ENCODE results near the gene BRSK2.
A peak's percentile ranks its signal among the peaks of the same experiment; 100 is the strongest.

The BRSK2 gene

DNA sequence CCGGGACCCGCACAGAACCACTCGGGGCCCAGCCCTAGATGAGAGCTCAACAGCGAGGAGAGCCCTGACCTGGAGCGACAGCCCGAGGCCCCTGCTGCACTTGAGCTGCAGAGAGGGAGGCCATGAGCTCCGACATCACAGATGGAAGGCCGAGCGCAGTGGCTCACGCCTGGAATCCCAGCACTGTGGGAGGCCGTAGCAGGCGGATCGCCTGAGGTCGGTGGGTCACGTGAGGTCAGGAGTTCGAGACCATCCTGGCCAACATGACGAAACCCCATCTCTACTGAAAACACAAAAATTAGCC lies 13.8 kb upstream of the BRSK2 start:
- DNase-seq (ENCODE audit: low spot score), result no peak

DNA sequence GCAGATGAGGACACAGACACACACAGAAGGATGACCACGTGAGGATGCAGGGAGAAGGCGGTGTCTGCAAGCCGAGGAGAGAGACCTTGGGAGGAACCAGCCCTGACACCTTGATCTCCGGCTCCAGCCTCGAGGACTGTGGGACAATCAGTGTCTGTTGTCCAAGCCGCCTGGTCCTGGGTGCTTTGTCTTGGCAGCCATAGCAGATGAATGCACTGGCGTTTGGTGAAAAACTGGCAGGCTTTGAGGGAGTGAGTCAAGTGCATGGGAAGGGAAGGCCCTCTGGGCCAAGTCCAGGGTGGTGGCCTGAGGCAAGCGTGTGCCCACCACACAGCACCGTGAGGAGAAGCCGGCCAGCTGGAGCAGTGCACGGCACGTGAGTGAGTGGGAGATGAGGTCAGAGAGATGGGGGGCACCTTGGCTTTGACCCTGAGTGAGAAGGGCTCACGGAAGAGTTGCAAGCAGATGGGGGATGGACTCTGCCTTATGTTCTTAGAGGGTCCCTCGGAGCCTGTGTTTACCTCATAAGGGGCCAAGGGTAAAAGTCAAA lies 12.4 kb upstream of the BRSK2 start:
- no peak for DNase-seq (ENCODE audit: low spot score)

DNA sequence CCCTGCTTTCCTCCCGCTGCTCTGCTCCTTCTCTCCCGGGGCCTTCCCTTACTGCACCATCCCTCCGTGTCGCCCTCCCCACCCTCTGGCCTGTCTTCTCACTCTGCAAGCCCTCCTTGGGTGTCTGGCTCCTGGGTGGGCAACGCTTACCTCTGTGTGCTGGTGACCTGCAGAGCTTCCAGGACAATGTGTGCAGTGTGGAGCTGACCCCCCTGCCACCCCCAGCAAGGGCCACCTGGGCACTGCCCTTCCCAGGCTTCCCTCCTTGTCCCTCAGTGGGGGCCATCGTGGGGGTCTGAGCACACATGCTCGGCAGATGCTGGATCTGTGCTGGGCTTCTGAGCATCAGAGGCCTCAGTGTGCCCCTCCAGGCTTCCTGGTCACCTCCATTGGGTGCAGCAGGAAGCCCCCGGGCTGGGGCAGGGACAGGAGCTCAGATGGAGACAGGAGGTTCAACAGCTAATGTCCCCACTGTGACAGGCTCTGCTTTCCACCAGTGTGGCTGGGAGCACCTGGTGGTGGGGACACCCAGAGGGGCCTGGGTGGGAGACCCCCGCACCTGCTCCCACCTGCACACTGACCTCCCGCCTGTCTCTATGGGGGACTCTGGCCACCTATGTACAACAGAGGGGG lies 7.8 kb upstream of the BRSK2 start:
- no peak for DNase-seq (ENCODE audit: low spot score)

DNA sequence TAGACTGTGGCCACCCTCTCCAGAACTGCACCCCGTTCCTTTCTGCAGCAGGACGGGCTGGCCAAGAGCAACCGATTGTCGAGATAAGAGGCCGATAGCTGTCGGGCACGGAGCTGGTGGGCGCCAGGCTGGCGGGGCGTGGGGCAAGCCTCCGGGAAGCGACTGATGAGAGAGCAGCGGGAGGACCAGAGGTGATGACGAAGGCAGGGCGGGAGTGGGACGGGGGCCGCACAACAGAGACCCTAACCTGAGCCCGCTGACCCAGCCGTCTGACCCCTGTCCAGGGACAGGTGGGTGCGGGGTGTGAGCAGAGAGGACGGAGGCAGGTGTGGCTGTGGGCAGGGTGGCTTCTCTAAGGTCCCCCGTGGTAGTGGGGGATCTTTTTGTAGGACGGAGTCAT lies 7.3 kb upstream of the BRSK2 start:
- no peak for DNase-seq (ENCODE audit: low spot score)

DNA sequence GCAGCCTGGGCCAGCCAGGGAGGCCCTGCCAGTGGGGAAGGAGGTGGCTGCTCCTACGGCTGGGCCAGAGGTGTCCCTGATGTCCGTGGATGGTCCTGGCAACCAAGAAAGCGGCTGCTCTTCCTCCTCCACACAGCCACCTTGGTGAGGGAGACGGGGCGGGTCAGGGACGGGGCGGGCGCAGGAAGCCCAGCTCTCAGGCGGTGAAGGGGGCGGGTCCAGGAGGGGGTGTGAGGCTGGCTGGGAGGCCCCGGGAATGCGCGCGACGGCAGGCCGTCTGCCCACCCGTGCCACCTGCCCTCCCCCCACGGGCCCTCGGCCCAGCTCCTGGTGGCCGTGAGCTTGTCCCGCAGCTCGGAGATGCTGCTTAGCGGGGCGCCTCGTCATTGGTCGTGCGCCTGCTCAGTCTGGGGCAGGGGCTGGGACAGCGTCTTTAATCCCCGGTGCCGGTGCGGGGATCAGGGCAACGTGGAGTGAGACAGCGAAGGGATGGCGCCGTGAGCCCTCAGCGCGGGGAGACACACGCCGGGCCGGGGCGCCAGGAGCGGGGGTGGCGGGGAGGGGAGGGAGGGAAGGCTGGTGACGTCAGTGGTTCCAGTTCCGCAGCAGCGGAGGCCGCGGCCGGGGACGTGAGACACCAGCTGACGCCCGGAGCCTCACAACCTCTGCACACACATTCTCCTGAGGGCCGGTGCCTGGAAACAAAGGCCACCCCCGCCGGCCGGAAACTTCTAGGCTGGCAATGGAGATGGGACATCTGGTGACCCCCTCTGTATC lies 6.7 kb upstream of the BRSK2 start:
- DNase-seq (ENCODE audit: low spot score), result peak; percentile 56

DNA sequence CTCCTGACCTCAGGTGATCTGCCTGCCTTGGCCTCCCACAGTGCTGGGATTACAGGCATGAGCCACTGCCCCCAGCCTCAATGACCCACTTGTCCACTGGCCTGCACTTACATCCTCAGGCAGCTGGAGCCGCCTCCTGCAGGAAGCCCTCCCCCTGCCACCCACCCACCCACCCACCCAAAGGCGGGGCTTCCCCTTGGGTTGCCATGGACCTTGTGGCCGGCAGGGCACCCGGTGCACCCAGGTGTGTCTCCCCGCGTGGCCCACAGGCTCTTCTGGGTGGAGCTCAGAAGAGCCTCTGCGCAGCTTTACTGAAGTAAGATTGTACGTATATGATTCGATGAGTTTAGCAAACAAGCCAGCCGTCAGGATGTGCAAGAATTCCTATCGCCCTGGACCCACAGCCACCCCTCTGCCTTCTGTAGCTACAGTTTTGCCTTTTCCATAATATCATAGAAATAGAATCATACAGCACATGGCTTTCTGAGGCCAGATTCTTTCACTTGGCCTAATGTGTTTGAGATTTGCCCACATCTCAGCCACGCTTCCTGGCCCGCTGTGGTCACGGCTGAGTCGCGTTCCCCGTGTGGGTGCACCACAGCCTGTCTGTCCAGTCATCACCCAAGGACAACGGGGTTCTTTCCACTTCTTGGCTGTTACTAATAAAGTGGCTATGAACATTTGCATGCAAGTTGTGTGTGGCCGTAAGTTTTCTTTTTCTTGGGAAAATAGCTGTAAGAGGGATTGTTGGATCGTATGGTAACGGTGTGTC lies 5.3 kb upstream of the BRSK2 start:
- no peak for DNase-seq (ENCODE audit: low spot score)

DNA sequence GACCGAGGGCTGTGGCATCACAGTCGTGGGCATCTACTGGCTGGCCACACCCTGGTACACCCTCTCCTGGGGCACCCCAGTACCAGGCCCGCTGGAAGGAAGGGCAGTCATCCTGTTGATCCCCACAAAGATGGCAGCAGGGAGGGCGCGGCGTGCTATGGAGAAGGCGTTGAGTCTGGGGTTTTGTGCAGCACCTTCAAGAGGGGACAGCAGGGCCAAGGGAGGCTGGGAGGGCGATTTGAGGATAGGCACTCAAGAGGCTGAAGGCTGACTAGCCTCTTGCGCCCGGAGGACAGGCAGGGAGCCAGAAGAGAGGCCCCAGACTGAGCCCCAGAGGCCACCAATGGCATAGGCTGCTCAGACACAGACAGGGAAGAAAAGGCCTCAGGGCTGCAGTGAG lies 2.2 kb upstream of the BRSK2 start:
- DNase-seq (ENCODE audit: low spot score), result no peak

DNA sequence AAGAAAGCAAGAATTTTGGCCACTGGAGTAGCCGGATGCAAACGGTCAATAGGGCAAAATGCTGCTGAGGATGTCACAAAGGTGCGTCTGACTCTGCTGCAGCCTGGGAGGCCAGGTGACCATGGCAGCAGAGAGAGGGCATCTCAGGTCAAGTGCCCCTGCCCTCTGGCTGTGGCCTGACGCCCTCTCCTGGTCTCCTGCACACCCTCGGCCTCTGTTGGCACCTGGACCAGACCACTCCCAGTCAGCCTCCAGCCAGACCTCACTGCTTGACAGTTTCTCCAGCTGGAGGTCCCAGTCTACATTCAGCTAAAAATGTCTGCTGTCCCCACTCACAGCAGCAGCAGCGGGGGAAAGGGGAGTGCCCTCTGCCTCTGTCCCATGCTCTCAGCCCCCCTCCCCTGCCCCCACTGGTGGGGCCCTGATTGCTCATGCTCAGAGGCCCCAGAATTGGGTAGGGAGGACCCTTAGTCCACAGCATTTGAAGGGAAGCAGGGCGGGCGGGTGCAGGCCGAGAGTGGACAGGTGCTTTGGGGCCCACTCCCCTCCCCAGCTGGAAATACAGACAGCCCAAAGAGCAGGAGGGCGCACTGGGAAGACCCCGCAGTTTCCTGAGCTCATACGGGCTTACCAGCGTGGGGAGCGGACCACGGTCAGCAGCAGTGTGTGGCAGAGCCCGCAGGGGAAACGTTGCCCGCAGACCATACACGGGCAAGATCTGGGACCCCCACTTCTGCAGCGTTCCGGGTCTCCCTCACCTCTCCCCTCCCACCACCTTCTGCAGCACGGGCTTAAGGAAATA lies 1.6 kb upstream of the BRSK2 start:
- DNase-seq (ENCODE audit: low spot score), result no peak

DNA sequence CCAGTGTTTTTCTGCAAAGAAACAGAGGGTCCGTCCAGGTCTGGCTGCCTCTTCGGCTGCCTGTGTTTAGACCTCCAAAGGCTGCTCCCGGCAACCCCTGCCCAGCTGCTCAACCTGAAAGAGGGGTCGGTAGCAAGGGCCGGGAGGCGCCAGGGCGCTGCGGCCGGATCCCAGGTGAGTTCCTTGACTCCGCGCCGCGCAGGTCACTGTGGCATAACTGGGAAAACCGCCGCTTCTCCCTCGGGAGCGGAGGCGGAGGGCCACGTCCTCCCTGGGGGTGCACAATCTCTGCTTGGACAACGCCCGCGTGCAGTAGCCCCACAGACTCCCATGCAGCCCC lies 1.0 kb upstream of the BRSK2 start:
- DNase-seq (ENCODE audit: low spot score), result no peak

DNA sequence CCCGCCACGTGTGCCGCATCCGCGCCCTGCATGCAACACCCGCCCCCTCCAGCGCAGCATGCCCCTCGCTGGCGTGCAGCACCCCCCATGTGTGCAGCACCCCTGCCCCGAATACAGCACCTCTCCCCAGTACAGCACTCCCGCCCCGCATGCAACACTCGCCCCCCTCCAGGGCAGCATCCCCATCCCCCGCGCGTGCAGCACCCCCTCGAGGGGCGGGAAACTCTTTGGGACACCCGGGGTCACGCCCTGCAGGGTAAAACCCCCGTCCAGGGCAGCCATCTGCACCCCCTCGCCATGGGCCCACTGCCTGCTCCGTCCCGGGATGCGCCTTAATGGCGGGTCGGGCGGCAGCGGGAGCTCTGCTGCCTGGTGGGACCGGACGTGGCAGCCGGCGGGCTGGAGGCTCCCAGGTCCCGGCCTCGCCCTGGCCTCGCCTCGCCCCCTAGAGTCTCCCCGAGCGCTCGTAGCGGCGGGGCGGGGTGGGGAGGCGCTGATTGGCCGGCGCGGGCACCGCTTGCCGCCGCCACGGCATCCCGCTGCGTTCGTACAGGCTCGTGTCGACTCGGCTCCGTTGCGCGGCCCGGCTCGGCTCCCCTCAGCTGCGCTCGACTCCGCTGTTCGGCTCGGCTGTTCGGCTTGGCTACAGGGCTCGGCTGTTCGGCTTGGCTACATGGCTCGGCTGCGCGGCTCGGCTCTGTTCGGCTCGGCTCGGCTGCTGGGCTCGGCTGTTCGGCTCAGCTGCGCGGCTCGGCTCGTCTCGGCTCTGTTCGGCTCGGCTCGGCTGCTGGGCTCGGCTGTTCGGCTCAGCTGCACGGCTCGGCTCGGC lies 417 bp upstream of the BRSK2 start:
- DNase-seq (ENCODE audit: low spot score), result peak; percentile 97

DNA sequence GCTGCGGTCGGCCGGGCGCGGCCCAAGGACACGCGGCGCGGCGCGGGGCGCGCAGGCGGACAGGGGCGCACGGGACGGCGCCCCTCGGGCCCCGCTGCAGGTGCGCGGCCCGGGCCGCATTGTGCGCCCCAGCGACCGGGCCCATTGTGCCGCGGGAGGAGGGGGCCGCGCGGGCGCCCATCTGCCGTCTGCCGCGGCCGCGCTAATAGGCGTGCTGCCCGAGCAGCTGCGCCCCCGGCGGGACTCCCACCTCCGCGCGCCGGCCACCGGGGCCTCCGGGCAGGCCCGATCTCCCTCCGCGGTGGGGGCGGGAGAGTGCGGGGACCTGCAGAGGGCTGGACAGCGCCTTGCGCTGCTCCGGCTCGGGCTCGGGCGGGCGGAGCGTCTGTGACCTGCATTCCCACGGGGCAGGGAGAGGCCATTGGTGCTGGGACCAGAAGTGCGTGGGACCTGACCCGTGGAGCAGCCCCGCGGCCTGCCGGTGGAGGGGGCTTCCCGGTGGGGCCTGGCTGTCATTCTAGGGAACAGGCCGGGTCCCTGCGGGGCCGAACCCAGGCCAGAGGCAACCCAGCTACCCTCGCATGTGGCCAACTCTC lies 933 bp downstream of the BRSK2 start:
- DNase-seq (ENCODE audit: low spot score), result no peak

DNA sequence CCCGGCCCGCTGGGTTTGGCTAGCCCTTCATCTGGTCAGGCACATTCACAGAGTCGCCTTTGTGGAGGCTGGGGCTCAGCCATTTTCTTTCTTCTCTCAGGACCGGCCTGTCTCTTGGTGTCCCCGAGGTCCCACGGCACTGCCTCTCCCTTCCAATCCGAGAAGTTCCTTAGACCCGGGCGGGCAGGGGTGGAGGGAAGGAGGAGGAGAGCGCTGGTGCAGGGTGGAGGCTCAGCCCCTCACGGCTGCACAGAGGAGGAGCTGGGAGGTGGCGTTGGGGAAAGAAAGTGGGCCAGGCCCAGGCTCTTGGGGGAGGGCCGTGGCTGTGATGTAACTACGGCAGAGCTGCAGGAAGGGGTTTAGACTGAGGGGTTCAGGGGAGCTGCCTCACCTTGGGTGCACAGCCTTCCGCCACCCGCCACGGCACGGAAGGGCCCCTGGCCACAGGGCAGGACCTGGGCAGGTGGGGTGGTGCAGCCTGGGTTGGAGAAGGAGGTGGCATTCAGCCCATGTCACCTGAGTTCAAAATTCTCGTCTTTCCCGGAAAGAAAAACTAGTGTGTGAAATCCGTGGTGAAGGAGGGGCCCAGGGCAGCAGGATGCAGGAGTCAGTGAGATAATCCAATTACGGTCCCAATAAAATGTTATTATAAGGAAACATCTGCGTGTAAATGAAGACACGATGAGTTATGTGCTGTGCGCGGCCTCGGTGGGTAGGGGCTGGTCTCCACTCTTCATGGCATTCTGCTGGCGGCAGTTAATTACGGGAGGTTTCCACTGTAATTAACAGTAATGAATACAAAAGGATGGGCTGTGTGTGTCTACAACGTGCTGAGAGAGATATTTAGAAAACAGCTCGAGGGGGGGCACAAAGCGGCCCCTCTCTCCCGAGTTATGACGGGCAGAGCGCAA lies 1.7 kb downstream of the BRSK2 start:
- DNase-seq (ENCODE audit: low spot score), result no peak

DNA sequence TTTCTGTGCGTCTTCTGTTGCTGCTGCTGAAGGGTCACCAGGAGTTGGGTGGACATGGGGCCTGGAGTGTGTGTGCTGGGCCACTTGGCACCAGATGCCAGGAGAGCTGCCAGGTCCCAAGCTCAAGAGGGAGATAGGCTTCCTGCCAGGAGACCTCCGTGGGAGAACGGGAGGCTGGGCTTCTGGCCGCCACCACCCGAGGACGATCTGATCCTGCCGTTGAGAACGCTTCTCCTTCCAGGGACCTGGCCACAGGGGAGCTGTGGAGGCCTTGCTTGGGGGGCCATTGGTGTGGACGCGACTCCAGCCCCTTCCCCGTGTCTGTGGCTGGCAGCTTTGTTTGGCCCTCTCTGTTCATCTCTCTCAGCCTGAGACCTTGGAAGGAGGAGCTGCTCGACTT lies 2.4 kb downstream of the BRSK2 start:
- DNase-seq (ENCODE audit: low spot score), result no peak

DNA sequence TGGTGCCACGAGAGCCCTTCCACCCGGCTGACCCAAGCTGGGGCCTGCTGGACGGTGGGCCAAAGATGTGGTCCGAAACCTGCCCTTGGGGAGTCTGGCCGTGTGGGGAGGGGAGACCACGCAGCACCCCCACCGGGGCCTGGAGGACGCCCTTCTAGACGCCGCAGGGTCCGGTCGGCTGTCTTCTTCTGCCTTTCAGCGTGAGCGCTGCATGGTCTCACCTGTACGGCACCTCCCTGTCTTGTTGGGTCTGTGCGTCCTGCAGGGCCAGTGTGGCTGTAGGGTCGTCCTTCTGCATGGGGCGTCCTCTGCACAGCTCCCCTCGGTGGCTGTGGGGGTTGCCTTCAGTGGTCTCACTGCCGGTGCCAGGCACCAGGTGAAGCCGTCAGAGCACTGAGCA lies 2.8 kb downstream of the BRSK2 start:
- no peak for DNase-seq (ENCODE audit: low spot score)

DNA sequence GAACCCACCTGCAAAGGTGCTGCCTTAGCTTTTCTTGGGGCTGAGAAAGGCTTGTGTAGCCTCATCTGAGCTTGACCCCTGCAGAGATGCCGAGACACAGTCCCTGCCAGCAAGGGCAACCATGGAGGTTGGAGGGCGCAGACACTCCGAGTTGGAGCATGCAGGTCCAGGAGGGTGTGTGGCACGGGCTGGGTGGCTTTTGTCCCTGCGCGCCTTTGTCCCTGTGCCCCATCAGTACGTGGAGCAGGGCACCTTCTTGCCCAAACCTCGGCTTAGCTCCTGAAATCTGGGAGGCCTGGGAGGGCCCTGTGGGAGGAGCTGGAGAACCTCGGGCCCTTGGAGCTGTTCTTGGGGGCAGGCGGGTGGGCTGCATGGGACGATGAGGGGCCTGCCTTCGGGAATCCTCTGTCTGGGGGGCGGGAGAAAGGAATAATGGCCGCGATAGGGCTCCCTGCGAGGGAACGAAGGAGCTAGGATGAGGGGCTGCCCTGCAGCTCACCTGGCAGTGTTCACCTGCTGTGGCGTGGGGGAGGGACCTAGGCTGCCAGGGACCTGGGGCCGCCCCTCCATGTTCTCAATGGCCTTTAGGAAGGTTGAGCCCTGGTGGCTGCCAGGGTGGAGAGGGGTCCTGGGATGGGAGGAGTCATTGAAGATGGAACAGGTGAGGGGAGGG lies 3.4 kb downstream of the BRSK2 start:
- DNase-seq (ENCODE audit: low spot score), result no peak

DNA sequence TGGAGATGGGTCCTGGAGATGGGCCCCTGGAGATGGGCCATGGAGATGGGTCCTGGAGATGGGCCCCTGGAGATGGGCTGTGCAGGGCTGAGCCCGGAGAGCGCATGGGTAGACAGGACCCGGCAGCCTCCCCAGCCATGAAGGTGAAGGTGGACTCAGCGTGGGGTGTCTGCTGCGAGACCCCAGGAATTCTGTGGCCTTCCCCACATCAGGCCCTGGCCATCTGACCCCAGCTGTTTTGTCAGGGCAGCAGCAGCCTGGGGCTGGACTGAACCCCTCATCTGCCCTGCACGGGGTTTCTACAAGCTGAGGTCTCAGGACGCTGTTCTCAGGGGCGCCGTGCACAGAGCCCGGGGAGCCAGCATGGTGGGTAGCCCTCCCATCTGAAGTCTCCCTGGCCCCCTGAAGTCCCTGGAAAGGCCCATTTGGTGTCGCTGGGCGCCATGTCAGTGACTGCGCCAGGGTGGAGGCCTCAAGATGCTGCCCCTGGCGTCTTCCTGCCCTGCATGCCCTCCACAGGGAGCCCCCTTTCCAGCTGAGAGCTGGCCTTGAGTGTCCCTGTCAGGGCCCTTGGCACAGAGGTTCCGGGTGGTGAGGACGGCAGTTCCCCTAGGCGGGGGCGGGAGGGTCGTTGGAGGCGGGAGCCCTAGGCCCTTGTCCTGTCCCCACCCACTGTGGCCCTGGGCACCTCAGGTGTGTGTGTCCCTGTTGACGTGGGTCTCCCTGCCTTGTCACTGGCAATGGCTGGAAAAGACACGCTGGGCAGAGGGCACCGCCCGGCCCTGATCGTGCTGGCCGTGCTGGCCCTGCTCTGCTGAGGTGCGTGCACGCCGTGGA lies 5.4 kb downstream of the BRSK2 start:
- no peak for DNase-seq (ENCODE audit: low spot score)

DNA sequence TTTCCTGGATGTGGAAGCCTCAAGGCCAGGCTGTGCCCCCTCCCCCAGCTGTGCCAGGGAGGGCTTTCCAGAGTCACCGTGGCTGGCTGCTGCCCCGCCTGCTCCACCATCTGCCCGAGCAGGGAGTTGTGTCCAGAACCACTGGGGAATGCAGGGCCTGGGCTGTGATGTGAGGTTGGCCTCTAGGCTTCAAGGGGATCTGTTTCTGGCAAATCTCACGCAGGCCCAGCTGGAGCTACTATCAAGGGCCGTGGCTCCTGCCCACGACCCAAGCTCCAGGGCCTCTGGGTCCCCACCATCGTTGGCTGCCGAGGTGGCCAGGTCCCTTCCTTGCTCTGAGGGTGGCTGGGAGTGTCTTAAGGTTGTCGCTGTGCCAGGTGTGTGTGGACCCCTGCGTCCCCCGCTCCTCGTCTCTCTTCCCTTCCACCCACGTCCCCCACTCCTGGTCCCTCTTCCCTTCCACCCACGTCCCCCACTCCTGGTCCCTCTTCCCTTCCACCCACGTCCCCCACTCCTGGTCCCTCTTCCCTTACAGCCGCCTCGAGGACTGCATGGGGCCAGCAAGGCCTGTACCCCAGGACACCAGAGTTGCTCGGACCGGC lies 6.1 kb downstream of the BRSK2 start:
- no peak for DNase-seq (ENCODE audit: low spot score)

DNA sequence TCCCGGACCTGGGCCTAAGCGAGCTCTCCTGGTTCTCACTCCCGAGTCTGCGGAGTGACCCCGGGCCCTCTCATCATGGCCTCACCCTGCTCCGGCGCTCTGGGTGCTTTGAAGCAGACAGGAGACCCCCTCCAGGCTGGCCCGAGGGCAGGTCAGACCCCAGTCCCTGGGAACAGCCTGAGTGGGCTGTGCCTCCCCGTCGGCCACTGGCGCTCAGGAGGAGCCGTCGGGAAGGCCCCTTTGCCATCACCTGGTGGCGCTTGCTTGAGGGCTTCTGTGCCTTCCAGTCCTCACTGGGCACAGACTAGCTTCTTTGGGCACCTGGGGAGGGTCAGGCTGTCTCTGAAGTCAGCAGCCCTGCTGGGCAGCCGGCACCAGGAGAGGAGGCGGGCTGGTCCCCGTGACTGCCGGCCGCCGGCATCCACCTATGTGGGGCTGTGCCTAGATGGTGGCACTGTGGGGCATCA lies 6.7 kb downstream of the BRSK2 start:
- no peak for DNase-seq (ENCODE audit: low spot score)

Data from LoVo (cell line).